DND-41 (cell line): ENCODE data around the gene CILP.

Source experiments
- ATAC-seq: fragments of 200-7000 bp; cut with Tn5 transposase; 3 replicates; pipeline ENCODE4 v1.9.1; 2021; ENCODE audit warnings: low read depth; ENCODE audit not compliant: insufficient read depth
- DNase-seq: peaks from one replicate; pipeline ENCODE4 v3.0.0-alpha.2; 2020
- H2AFZ ChIP-seq: 2 replicates; pipeline ENCODE4 v1.6.0; 2012; ENCODE audit warnings: low read depth, low read length
- H3K27ac ChIP-seq: 2 replicates; pipeline ENCODE4 v1.5.1; 2012; ENCODE audit warnings: low read length, inconsistent platforms
- H3K27me3 ChIP-seq: fragments of 200-600 bp; sonication (generic); 2 replicates; pipeline ENCODE4 v1.6.0; 2012; ENCODE audit warnings: low read length, mild to moderate bottlenecking, inconsistent platforms; ENCODE audit not compliant: insufficient read depth, poor library complexity
- H3K36me3 ChIP-seq: 2 replicates; pipeline ENCODE4 v1.5.1; 2012; ENCODE audit warnings: low read length, inconsistent platforms; ENCODE audit not compliant: insufficient read depth
- H3K4me1 ChIP-seq: 2 replicates; pipeline ENCODE4 v1.5.1; 2012; ENCODE audit warnings: mild to moderate bottlenecking, low read length; ENCODE audit not compliant: insufficient read depth
- H3K4me2 ChIP-seq: 2 replicates; pipeline ENCODE4 v1.6.0; 2012; ENCODE audit warnings: mild to moderate bottlenecking, moderate library complexity, low read length, inconsistent platforms; ENCODE audit not compliant: insufficient read depth
- H3K4me3 ChIP-seq, 2 experiments: fragments of 200-600 bp in 1 of 2; shearing (Covaris generic) in 1 of 2; 2 replicates each; pipeline ENCODE4 v1.5.1; 2012 to 2016; ENCODE audit warnings: inconsistent platforms in 2 of 2, low read length in 2 of 2, mild to moderate bottlenecking in 2 of 2, low read depth in 1 of 2, moderate library complexity in 1 of 2
- H3K79me2 ChIP-seq: 2 replicates; pipeline ENCODE4 v1.6.0; 2012; ENCODE audit warnings: low read length, inconsistent platforms; ENCODE audit not compliant: insufficient read depth
- H3K9ac ChIP-seq: 2 replicates; pipeline ENCODE4 v1.6.0; 2012; ENCODE audit warnings: low read depth, mild to moderate bottlenecking, inconsistent platforms, low read length, moderate library complexity
- H3K9me3 ChIP-seq: 2 replicates; pipeline ENCODE4 v1.5.1; 2012; ENCODE audit warnings: low read length, moderate library complexity, mild to moderate bottlenecking, inconsistent platforms; ENCODE audit not compliant: insufficient read depth, severe bottlenecking
- H4K20me1 ChIP-seq: 2 replicates; pipeline ENCODE4 v1.6.0; 2012; ENCODE audit warnings: low read length; ENCODE audit not compliant: insufficient read depth
- CTCF ChIP-seq: IDR thresholded peaks from 2 replicates; pipeline ENCODE4 v1.5.1; 2012; ENCODE audit warnings: borderline replicate concordance, low read length, moderate library complexity, mild to moderate bottlenecking; ENCODE audit not compliant: poor library complexity, severe bottlenecking; ENCODE audit errors: extremely low read depth
- EZH2 ChIP-seq: IDR thresholded peaks from 3 replicates; pipeline ENCODE4 v1.6.1; 2012; ENCODE audit warnings: borderline replicate concordance, low read depth, mild to moderate bottlenecking, moderate library complexity, low read length, inconsistent platforms; ENCODE audit not compliant: severe bottlenecking

The CILP gene

GRCh38 chr15:65258375-65259262 is 47.3 kb upstream of the CILP start:
- Histone ChIP-seq H4K20me1 (peaks cover 6% of the 10 kb centered on the region; the same call in 1 of the 2 replicates), H3K4me3 (no peak overlapping the region), H3K9me3 (no peaks in the 10 kb centered on the region), H3K36me3 (peaks cover 56% of the 10 kb centered on the region), H3K4me2 (no peak overlapping the region), H2AFZ (no peak overlapping the region), H3K4me1 (no peaks in the 10 kb centered on the region), H3K9ac (no peak overlapping the region), H3K27me3 (no peaks in the 10 kb centered on the region), H3K79me2 (no peaks in the 10 kb centered on the region), H3K27ac (no peak overlapping the region)
- TF ChIP-seq EZH2 (no peak), CTCF (no peak)
- no peak for DNase-seq
- no peak for ATAC-seq

DNA sequence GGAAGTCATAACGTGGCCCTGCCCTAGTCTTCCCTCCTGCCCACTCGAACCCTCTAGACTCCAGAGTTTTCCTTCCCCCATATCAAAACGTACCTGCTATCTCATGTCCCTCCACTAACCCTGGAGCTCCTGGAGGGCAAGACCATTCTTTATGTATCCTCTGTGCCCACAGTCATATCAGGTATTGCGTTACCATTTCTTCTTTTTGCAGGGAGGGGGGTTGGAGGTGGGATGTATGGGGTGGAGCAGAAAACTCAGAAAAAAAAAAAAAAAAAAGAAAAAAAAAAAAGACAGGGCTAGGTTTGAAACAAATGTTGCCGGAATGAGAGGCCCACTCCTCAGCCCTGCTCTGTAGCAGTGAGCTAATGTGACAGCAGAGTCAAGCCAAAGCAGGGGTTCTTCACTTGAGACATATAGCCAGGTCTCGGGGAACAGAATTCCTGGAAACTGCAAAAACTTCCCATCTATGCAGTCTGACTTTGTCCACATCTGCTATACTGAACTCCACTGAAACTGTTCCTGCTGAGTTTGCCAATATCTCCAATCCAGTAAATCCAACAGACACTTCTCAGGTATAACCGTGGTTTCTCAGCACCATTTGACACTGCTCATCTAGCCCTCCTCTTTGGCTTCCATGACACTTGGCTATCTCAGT is 44.3 kb upstream of the CILP start:
- DNase-seq: no peak
- Histone ChIP-seq H3K27me3 (no peaks in the 10 kb centered on the region), H4K20me1 (no peaks in the 10 kb centered on the region), H3K4me3 (no peak overlapping the region), H3K4me1 (no peaks in the 10 kb centered on the region), H3K27ac (no peak overlapping the region), H3K79me2 (no peaks in the 10 kb centered on the region), H2AFZ (no peak overlapping the region), H3K9ac (no peak overlapping the region), H3K4me2 (no peak overlapping the region), H3K9me3 (no peaks in the 10 kb centered on the region), H3K36me3 (peaks cover 41% of the 10 kb centered on the region)
- TF ChIP-seq CTCF: no peak
- TF ChIP-seq EZH2: no peak
- no peak for ATAC-seq

DNA sequence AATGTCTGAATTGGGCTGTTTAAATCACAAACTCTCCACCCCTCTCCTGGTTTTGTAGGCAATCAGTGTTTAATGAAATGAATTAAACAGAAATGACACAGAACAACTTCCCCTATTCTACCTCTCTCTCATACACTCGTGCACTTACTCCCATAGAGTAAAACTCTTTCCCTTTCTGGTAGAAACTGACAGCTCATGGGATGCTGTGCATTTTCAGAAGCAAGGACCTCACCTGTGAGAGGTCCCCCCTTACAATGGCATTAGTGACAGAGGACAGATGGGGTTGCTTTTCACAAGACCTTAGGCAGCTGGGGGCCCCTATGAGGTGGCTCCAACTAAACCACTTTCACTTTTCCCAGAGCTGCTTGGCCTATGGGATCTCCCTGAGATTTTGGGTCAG is 43.5 kb upstream of the CILP start:
- Histone ChIP-seq H2AFZ (no peak overlapping the region), H3K4me1 (no peaks in the 10 kb centered on the region), H3K27ac (no peak overlapping the region), H3K9me3 (no peaks in the 10 kb centered on the region), H3K4me3 (no peak overlapping the region), H3K9ac (no peak overlapping the region), H4K20me1 (no peaks in the 10 kb centered on the region), H3K36me3 (peaks cover 36% of the 10 kb centered on the region), H3K27me3 (no peaks in the 10 kb centered on the region), H3K79me2 (no peaks in the 10 kb centered on the region), H3K4me2 (no peak overlapping the region)
- TF ChIP-seq CTCF (no peak), EZH2 (no peak)
- ATAC-seq (no peak), DNase-seq (no peak)
